SH-SY5Y (cell line): Measurements from ENCODE around the gene C17orf100.

Experiments
- GATA2 ChIP-seq: IDR thresholded peaks from 2 replicates; pipeline ENCODE4 v1.6.1; 2011; ENCODE audit warnings: mild to moderate bottlenecking, low read depth, low read length
- GATA3 ChIP-seq: IDR thresholded peaks from 2 replicates; pipeline ENCODE4 v1.6.1; 2011; ENCODE audit warnings: low read depth, mild to moderate bottlenecking, low read length, moderate library complexity

- TF ChIP-seq GATA3, result no peak
- no peak for TF ChIP-seq GATA2
Observed at GRCh38 chr17:6661464-6661848, 9.9 kb downstream of the C17orf100 start.
